Activated CD8-positive, alpha-beta T cell treated with anti-CD3 and anti-CD28 coated beads for 36 hours (primary cell): Measurements from ENCODE around the gene NFE2. TPM values are rescaled to one million over a fixed set of nuclear protein-coding genes. Genes with fewer than 3 reads are reported as not detected.

ENCODE experiments used
- ATAC-seq: fragments of 200-7000 bp; cut with Tn5 transposase; one replicate; pipeline ENCODE4 v1.10.0; 2021; ENCODE audit warnings: mild to moderate bottlenecking, moderate library complexity
- CTCF ChIA-PET: fragments of 350-600 bp; sonication (Branson Sonifier 250); formaldehyde crosslinking; loops from one replicate; lab custom pipeline; 2021; ENCODE audit warnings: antibody characterized with exemption; lab: Charles Lee
- POLR2A ChIA-PET: fragments of 350-600 bp; sonication (Branson Sonifier 250); formaldehyde crosslinking; loops from one replicate; lab custom pipeline; 2021; ENCODE audit warnings: antibody characterized with exemption; lab: Charles Lee
- DNase-seq: peaks from one replicate; pipeline ENCODE4 v3.0.0-alpha.2; 2020
- H3K27ac Mint-ChIP-seq: one replicate; pipeline ENCODE4 v1.8.0; 2021; ENCODE audit warnings: mild to moderate bottlenecking, mixed read lengths
- H3K27me3 Mint-ChIP-seq: one replicate; pipeline ENCODE4 v1.8.0; 2021; ENCODE audit warnings: mixed read lengths
- H3K36me3 Mint-ChIP-seq: one replicate; pipeline ENCODE4 v1.8.0; 2021; ENCODE audit warnings: low read depth, mixed read lengths
- H3K4me1 Mint-ChIP-seq: one replicate; pipeline ENCODE4 v1.8.0; 2021; ENCODE audit warnings: low read depth, mixed read lengths
- H3K4me3 Mint-ChIP-seq: one replicate; pipeline ENCODE4 v1.8.0; 2021; ENCODE audit warnings: mild to moderate bottlenecking, moderate library complexity, mixed read lengths
- H3K9me3 Mint-ChIP-seq: one replicate; pipeline ENCODE4 v1.8.0; 2021; ENCODE audit warnings: mixed read lengths
- intact Hi-C: fragments of 100-400 bp; cut with micrococcal nuclease; formaldehyde crosslinking; loops from one replicate; pipeline ENCODE4 v1.10.0; 2022
- total RNA-seq, 2 experiments: library from RNA; stranded (reverse); gene quantifications; one replicate each; pipeline ENCODE4 v1.2.3, GENCODE V29; 2021
- TF ChIP-seq, protein P1 (sequence below): fragments of 200-600 bp; IDR thresholded peaks from one replicate; pipeline ENCODE4 v1.8.0; 2022; ENCODE audit warnings: antibody characterized with exemption, mild to moderate bottlenecking

Gene NFE2
- total RNA-seq, 2 experiments from 2014 or later: not detected

DNA sequence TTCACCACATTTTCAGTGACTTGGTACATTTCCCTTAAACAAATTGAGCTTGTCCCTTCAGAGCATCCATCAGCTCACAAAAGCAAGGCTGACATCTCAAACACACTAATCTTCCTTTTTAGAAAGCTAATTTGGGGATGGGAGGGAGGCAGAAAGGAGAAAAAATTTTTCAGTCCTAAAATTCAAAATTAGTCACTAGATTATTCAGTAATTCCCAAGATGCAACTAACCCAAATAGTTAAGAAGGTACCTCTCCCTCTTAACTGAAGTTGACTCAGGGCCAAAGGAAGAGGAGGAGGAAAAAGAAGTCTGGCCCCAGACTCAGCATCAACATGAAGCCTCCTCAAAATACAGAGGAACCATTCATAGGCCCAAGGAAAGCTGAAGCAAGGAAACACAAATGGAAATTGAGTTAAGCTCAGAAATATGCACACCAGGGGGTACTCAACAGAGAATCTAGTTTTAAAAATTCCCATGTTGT is 42.6 kb downstream of the NFE2 start:
- CTCF ChIA-PET: interaction anchor here (0.8 to 3.1 kb wide), 10 partner anchors 14 to 141 kb away, joined by 3 to 9 read pairs (median 5); no protein-coding TSS in a partner anchor
- peaks cover 23% of the 10 kb centered on the region for H3K4me1 Mint-ChIP-seq
- intact Hi-C loops: no loop called here
- peaks cover 18% of the 10 kb centered on the region for H3K36me3 Mint-ChIP-seq
- no peak overlapping the region for H3K27ac Mint-ChIP-seq
- POLR2A ChIA-PET: interaction anchor here (0.7 to 3.0 kb wide), 4 partner anchors 12 to 79 kb away, joined by 3 to 17 read pairs (median 7); partner anchors contain the start of genes CBX5 and HNRNPA1
- no peaks in the 10 kb centered on the region for H3K9me3 Mint-ChIP-seq
- TF ChIP-seq, protein P1, sequence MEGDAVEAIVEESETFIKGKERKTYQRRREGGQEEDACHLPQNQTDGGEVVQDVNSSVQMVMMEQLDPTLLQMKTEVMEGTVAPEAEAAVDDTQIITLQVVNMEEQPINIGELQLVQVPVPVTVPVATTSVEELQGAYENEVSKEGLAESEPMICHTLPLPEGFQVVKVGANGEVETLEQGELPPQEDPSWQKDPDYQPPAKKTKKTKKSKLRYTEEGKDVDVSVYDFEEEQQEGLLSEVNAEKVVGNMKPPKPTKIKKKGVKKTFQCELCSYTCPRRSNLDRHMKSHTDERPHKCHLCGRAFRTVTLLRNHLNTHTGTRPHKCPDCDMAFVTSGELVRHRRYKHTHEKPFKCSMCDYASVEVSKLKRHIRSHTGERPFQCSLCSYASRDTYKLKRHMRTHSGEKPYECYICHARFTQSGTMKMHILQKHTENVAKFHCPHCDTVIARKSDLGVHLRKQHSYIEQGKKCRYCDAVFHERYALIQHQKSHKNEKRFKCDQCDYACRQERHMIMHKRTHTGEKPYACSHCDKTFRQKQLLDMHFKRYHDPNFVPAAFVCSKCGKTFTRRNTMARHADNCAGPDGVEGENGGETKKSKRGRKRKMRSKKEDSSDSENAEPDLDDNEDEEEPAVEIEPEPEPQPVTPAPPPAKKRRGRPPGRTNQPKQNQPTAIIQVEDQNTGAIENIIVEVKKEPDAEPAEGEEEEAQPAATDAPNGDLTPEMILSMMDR: no peak
- DNase-seq (no peak), ATAC-seq (no peak)
- no peak overlapping the region for H3K4me3 Mint-ChIP-seq
- H3K27me3 Mint-ChIP-seq: no peaks in the 10 kb centered on the region

DNA sequence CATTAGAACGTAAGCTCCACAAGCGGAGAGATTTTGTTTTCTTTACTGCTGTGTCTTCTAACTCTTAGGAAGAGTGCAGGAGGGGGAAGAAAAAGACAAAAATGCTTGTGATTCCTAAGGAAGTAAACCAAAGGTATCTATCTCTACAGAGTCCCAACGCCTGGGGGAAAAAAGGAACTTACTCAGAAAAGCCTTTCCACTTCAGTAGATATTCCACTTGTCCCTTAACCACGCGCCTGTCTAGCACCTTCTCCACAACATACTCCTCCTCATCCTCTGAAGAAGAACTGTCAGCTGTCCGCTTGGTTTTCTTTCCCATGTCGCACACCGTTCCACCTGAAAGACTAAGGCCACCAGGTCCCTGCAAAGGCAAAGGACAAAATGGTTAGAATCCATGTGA is 43.5 kb downstream of the NFE2 start:
- H3K27me3 Mint-ChIP-seq: no peaks in the 10 kb centered on the region
- DNase-seq (no peak), ATAC-seq (no peak)
- H3K27ac Mint-ChIP-seq: no peak overlapping the region
- H3K36me3 Mint-ChIP-seq: peaks cover 22% of the 10 kb centered on the region
- no peaks in the 10 kb centered on the region for H3K9me3 Mint-ChIP-seq
- intact Hi-C loops: no loop called here
- peaks cover 24% of the 10 kb centered on the region for H3K4me1 Mint-ChIP-seq
- H3K4me3 Mint-ChIP-seq: no peak overlapping the region
- TF ChIP-seq, protein P1: no peak
- POLR2A ChIA-PET: interaction anchor here (3.0 kb wide), 1 partner anchor 22 kb away, joined by 17 read pairs; the partner anchor contains the start of genes CBX5 and HNRNPA1
- CTCF ChIA-PET: interaction anchor here (1.2 kb wide), 1 partner anchor 16 kb away, joined by 3 read pairs; no protein-coding TSS in a partner anchor

DNA sequence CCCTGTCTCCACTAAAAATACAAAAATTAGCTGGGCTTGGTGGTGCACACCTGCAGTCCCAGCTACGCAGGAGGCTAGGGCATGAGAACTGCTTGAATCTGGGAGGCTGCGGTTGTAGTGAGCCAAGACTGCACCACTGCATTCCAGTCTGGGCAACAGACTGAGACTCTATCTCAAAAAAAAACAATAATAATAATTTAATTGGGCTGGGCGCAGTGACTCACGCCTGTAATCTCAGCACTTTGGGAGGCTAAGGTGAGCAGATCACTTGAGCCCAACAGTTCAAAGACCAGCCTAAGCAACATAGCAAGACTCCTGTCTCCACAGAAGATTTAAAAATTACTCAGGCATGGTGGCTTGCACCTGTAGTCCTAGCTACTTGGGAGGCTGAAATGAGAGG is 47.6 kb downstream of the NFE2 start:
- Mint-ChIP-seq H3K4me1 (peaks cover 13% of the 10 kb centered on the region), H3K36me3 (peaks cover 44% of the 10 kb centered on the region), H3K9me3 (no peaks in the 10 kb centered on the region), H3K27me3 (no peaks in the 10 kb centered on the region), H3K4me3 (no peak overlapping the region), H3K27ac (no peak overlapping the region)
- intact Hi-C loops: no loop called here
- ChIA-PET CTCF (interaction anchor here (0.8 to 4.7 kb wide), 9 partner anchors 11 to 127 kb away, joined by 3 to 53 read pairs (median 12); partner anchors contain the start of gene COPZ1), POLR2A (interaction anchor here (0.9 to 2.8 kb wide), 3 partner anchors 11 to 33 kb away, joined by 3 to 8 read pairs (median 5); partner anchors contain the start of genes CBX5 and HNRNPA1)
- TF ChIP-seq, protein P1: no peak
- ATAC-seq (no peak), DNase-seq (no peak)

DNA sequence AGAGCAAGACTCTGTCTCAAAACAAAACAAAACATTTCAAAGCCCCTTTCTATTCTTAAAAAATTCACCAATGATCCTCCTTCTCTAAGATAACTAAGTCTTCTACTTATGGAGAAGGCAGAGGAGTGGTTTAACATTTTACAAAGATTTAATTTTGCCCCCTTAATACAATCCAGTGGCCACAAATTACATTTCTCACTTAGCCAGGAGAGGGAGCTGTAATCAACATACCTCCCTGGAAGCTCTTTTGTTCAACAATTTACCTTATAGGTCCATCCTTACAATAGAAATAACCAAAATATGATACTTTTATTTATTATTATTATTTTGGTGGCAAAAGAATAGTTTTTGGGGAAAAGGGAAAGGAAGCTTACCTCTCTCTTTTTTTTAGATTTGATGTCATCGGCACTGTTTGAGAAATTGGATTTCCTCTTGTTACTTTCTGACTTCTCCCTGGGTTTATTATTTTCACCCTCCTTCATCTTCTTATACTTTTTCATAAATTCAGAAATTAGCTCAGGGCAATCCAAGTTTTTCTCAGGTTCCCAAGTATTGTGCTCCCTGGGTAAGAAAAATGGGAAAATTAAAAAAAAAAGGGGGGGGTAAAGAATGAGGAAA is 49.0 kb downstream of the NFE2 start:
- intact Hi-C loops: no loop called here
- peak; percentile 22 for DNase-seq
- Mint-ChIP-seq H3K9me3 (no peaks in the 10 kb centered on the region), H3K4me3 (no peak overlapping the region), H3K27me3 (no peaks in the 10 kb centered on the region), H3K4me1 (peaks cover 11% of the 10 kb centered on the region), H3K36me3 (peaks cover 44% of the 10 kb centered on the region), H3K27ac (no peak overlapping the region)
- POLR2A ChIA-PET: interaction anchor here (0.9 to 2.8 kb wide), 3 partner anchors 13 to 35 kb away, joined by 3 to 8 read pairs (median 5); no protein-coding TSS in a partner anchor
- TF ChIP-seq, protein P1: peak; percentile 49
- ATAC-seq: peak; percentile 62
- CTCF ChIA-PET: interaction anchor here (0.6 to 4.7 kb wide), 39 partner anchors 8 to 246 kb away, joined by 3 to 53 read pairs (median 4); partner anchors contain the start of genes CBX5, COPZ1 and HNRNPA1

DNA sequence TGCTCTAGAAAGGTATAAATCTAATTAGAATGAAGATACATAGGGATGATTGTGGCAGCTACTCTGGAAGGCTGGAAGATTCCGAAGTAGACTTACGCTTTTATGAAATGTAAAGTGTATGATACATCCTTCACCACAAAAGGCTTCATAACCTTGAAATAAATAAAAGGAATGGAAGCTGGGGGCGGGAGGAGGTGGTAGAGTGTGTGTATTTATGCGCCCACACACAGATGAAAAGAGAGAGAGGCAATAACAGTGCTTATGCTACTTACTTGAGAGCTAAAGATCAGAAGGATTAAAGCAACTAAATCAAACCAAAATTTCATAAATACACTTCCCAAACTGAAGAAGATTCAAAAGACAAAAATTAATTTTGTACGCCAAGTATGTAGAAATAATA is 51.3 kb downstream of the NFE2 start:
- H3K27ac Mint-ChIP-seq: no peak overlapping the region
- ChIA-PET CTCF (interaction anchor here (0.7 to 4.7 kb wide), 2 partner anchors 10 to 22 kb away, joined by 3 to 30 read pairs; no protein-coding TSS in a partner anchor), POLR2A (interaction anchor here (1.0 to 1.3 kb wide), 3 partner anchors 22 to 136 kb away, joined by 3 read pairs; no protein-coding TSS in a partner anchor)

More for the DNA sequence above, 51.3 kb downstream of the NFE2 start:
- DNase-seq (no peak), ATAC-seq (no peak)
- Mint-ChIP-seq H3K36me3 (peaks cover 40% of the 10 kb centered on the region), H3K4me1 (peaks cover 11% of the 10 kb centered on the region), H3K9me3 (no peaks in the 10 kb centered on the region), H3K4me3 (no peak overlapping the region), H3K27me3 (no peaks in the 10 kb centered on the region)
- TF ChIP-seq, protein P1: no peak
- intact Hi-C loops: no loop called here
